CD4-positive, alpha-beta T cell treated with Interleukin-2 at 100 ng/mL for 4 hours (primary cell): ENCODE data around the gene SUPT20H.

Experiments used
- DNase-seq: peaks from one replicate; pipeline ENCODE4 v3.0.0-alpha.2; 2020; ENCODE audit warnings: low spot score

The SUPT20H gene

DNA sequence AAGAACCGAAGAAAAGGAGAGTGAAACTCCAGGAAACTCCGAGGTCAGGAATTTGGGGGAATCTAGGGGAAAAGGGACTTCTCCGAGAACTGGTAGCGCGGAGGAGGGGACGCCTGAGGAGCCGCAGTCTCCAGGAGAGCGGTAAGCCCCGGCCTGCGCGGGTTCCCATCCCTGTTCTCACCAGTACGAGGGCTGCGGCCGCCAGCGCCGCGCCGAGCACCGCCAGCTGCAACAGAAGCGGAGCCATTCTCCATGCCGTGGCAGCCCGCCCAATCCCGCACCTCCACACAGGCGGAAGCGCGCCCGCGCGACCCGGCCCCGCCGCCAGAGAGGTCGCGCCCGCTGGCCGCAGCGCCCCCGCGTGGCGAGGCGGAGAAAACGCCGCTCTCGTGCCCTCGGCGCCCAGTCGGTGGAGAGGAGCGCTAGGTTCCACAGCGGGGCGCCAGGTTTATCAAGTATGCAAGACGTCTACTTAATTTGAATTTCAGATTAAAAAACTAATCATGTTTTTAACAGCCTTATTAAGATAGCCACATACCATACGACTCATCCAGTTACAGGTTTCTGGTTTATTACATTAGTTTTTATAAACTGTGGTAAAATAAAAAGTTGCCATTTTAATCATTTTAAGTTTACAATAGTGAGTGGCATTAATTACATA is 60.3 kb downstream of the SUPT20H start, which contains the start of gene ALG5:
ALG5 (minus strand) TSS at position 287 of the 661 bp plus-strand sequence; CDS start at position 247, 40 bp downstream.
- DNase-seq, result peak; percentile 95

- no peak for DNase-seq
Measured at GRCh38 chr13:36998624-36999041, 60.9 kb downstream of the SUPT20H start.

GRCh38 chr13:36997716-36998427 is 61.6 kb downstream of the SUPT20H start:
- DNase-seq, result no peak

DNA sequence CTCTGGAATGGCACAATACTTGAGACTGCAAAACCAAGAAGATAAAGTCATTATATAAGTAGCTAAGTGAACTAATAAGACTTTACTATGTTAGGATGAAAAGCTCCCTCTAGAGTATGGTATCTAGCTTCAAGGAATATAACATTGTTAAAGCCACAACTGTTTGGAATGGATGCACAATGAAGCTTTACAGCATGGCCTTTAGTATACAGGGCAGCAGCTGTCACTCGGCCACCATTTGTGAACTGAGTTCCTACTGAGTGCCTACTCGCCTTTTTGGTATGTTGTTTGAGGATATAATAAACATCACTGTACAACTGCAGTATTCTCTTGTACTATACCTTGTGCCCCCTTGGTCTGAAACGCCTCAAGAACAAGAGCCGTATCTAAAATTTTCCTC is 67.1 kb downstream of the SUPT20H start:
- no peak for DNase-seq

DNA sequence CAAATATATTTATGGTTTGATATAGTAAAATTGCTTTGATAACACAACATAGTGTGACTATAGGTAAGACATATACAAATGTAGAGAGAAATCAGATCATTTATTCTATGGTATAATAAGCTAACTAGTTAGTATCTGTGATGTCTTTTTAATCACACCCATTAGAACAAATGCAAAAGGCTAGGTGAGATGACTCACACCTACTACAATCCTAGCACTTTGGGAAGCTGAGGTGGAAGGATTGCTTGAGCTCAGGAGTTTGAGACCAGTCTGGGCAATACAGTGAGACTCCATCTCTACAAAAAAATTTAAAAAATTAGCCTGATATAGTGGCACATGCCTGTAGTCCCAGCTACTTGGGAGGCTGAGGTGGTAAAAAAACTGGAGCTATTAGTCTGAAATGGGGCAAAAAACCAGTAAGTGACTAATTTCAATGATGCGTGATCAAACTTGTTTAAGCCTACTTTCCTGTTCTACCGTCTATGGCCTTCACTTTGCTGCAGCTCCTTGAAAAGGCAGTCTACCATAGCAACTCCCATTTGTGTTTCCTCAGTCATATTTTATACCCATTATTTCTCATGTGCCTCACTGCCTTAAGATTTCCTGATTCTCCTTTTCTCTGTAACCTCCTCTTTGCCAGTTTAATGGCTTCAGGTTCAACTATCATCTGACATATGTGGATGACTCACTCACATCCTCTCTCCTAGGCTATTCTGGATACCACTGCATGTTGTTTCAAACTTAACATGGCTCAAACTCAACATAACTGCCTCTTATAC is 72.8 kb downstream of the SUPT20H start:
- DNase-seq, result no peak

DNA sequence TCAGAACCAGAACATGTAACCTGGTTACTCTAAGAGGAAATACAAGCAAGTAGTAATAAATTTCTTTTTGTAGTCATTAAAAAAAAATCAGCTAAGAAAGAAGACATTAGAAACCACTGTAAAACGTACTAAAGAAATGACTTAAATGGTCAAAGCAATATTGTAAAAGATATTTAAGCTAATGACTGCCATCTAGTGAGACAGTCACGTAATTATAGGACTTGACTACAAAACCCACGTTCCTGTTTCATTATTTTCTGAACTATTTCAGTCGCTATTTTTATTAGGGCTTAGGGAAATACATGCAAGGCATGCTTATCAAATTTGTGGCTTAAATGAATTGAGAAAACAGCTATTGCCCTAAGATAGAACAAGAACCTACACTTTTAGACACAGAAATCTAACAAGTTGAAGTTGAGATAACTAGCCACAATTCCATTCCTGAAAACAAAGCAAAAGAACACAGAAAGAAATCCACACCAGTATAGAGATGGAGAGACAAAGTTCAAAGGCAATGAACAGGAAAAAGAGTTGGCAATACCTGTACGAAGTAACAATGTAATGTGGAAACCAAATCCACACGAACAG is 78.2 kb downstream of the SUPT20H start:
- DNase-seq, result no peak

GRCh38 chr13:36979361-36980050 is 80.0 kb downstream of the SUPT20H start:
- no peak for DNase-seq

GRCh38 chr13:36975172-36975571 is 84.3 kb downstream of the SUPT20H start:
- DNase-seq, result no peak

GRCh38 chr13:36973621-36974295 is 85.7 kb downstream of the SUPT20H start:
- DNase-seq, result no peak

DNA sequence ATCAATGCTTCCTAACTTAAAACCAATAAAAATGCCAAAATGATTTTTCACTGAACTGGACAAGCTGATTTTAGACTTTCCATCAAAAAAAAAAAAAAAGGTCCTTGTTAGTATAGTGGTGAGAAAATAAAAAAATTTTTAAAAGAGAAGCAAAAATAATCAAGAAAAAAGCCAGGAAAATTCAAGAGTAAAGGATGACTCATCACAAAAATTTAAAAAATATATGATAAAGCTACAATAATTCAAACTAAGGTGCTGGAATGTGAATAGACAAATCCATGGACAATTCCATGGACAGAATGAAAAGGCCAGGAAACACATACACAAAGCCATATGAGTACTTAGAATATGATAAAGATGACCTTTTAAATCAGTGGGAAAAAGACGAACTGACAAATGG is 86.5 kb downstream of the SUPT20H start:
- DNase-seq, result no peak

DNA sequence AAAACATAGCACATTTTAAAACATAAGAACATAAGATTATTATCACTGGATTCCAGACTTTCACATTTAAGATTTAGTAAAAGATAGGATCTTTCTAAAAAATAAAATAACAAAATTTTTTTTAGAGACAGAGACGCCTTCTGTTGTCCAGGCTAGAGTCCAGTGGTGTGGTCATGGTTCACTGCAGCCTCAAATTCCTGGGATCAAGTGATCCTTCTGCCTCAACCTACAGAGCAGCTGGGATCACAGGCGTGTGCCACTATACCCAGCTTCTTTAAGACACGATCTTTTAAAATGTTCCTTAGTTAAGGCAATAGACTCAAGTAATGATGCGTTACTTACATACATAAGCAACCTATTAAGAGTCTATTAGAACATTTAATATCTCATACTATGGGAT is 93.1 kb downstream of the SUPT20H start:
- no peak for DNase-seq

DNA sequence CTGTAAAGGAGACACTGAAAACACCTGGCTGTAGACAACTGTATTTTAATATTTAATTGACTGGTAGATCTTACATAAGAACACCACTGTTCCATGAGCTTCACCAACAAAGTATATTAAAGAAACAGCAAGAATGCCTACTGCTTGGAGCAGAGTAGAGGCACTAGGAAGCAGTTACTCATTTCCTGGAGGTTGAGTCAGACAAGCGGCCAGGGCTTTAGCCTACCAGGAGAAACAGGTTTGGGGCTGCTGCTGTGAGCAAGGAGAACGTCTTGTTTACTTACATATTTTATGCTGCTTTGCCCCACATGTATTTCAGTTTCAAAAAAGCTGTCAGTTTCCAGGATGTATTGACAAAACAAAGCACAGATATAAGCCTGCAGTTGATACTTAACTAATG is 93.7 kb downstream of the SUPT20H start:
- DNase-seq, result no peak

DNA sequence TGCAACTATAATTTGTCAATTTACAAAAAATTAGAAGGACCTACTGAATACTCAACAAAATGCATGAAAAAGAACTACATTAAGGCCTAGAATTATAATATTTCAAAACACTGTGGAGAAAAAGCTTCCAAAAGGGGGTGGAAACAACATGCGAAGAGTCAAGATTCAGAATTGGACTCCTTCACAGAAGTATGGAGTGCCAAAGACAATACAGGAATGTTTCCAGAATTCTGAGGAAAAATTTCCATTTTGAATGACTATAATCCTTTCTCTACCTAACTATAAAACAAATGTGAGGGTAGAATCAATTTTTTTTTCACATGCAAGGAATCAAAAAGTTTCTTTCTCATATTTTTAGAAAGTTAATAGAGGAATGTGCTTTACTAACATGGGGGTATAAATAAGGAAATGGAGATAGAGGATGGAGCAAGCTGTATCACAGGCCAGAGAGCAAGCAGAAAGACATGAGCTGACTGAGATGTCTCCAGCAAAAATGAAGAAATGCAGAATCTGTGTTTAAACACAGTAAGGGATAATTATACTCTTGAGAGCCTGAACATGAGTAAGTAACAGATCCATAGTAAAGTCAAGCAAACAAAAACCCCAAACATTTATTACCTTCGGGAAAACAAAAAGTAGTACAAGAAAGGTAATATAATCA is 99.9 kb downstream of the SUPT20H start:
- DNase-seq, result no peak
